Measurements from ENCODE around the gene ITGB5. TPM values are rescaled to one million over a fixed set of nuclear protein-coding genes. Genes with fewer than 3 reads are reported as not detected.

ITGB5 gene, protein sequence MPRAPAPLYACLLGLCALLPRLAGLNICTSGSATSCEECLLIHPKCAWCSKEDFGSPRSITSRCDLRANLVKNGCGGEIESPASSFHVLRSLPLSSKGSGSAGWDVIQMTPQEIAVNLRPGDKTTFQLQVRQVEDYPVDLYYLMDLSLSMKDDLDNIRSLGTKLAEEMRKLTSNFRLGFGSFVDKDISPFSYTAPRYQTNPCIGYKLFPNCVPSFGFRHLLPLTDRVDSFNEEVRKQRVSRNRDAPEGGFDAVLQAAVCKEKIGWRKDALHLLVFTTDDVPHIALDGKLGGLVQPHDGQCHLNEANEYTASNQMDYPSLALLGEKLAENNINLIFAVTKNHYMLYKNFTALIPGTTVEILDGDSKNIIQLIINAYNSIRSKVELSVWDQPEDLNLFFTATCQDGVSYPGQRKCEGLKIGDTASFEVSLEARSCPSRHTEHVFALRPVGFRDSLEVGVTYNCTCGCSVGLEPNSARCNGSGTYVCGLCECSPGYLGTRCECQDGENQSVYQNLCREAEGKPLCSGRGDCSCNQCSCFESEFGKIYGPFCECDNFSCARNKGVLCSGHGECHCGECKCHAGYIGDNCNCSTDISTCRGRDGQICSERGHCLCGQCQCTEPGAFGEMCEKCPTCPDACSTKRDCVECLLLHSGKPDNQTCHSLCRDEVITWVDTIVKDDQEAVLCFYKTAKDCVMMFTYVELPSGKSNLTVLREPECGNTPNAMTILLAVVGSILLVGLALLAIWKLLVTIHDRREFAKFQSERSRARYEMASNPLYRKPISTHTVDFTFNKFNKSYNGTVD
- total RNA-seq = 95.1 TPM
- long read RNA-seq, full-length matches to known transcripts = 310 of 389 reads
- long read RNA-seq, partial matches to known transcripts = 41 of 389 reads
- long read RNA-seq, other reads (novel, unspliced or antisense) = 38 of 389 reads

- H3K36me3 ChIP-seq = no peaks in the 10 kb centered on the region
- H3K9me3 ChIP-seq = no peaks in the 10 kb centered on the region
- H3K27me3 ChIP-seq = no peaks in the 10 kb centered on the region
- peaks cover 16% of the 10 kb centered on the region for H3K4me1 ChIP-seq
- H3K4me3 ChIP-seq = peak within 1 kb of the TSS; percentile 81
- peak; percentile 94 for ATAC-seq
- H3K27ac ChIP-seq = peak within 1 kb of the TSS; percentile 85
- DNase-seq = peak; percentile 92
- intact Hi-C loops (cut with DNase I) = no loop called here
- TF ChIP-seq, protein P1, sequence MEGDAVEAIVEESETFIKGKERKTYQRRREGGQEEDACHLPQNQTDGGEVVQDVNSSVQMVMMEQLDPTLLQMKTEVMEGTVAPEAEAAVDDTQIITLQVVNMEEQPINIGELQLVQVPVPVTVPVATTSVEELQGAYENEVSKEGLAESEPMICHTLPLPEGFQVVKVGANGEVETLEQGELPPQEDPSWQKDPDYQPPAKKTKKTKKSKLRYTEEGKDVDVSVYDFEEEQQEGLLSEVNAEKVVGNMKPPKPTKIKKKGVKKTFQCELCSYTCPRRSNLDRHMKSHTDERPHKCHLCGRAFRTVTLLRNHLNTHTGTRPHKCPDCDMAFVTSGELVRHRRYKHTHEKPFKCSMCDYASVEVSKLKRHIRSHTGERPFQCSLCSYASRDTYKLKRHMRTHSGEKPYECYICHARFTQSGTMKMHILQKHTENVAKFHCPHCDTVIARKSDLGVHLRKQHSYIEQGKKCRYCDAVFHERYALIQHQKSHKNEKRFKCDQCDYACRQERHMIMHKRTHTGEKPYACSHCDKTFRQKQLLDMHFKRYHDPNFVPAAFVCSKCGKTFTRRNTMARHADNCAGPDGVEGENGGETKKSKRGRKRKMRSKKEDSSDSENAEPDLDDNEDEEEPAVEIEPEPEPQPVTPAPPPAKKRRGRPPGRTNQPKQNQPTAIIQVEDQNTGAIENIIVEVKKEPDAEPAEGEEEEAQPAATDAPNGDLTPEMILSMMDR (IDR thresholded peaks at IDR 0.05) = no peak
Observed at GRCh38 chr3:124887177-124887931, at the start of gene ITGB5. Gene ITGB5 (minus strand): TSS chr3:124887365. CDS start chr3:124887000, 365 bp downstream.

DNA sequence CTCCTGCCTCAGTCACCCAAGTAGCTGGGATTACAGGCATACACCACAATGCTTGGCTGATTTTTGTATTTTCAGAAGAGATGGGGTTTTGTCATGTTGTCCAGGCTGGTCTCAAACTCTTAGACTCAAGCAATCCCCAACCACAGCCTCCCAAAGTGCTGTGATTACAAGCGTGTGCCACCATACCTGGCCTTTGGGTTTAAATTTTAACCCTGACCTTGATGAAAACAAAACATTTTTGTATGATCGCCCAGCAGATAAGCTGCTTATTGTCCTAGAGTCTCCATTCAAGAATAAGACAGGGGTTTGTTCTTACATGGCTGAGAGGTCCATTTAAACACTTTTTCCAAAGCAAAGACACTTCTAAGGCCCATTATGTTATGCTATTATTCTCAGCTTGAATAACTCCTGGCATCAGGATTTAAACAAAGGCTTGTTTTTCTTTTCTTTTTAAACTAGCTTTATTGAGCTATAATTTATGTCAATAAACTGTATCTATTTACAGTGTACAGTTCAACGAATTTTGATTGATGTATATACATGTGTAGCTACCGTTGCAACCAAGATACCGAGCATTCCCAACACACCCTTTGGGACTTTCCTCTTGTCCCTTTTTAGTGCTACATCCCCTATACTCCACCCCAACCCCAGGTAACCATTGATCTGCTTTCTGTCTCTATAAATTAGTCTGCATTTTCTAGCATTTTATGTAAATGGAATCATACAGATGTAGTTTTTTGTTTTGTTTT, 48.8 kb upstream of the ITGB5 start:
- H3K27ac ChIP-seq = no peak overlapping the region
- H3K36me3 ChIP-seq = no peaks in the 10 kb centered on the region
- H3K9me3 ChIP-seq = no peaks in the 10 kb centered on the region
- no peak overlapping the region for H3K4me3 ChIP-seq
- ATAC-seq (no peak), DNase-seq (no peak)
- H3K4me1 ChIP-seq = no peaks in the 10 kb centered on the region
- intact Hi-C loops (cut with DNase I) = loop anchor here (10.0 kb wide), 2 partner anchors 229 to 499 kb away; no protein-coding TSS in a partner anchor
- no peaks in the 10 kb centered on the region for H3K27me3 ChIP-seq
- TF ChIP-seq, protein P1 (IDR thresholded peaks at IDR 0.05) = no peak

DNA sequence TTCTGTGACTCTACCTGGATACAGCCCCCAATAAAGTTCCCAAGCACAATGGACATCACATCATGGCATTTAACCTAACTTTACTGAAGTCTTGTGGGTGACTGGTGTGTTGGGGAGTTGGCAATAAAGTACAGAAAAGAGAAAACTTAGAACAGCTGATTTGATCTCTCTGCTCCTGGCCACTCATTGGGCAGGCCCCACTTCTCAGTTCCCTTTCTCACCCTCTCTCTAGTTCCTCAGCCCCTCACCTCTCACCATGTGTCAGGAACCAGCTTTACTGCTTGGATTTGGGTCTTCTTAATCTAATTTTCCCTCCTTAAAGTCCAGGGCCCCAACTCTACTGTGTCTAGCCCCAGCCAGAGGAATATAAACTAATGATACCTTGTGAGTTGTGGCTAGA, 48.1 kb upstream of the ITGB5 start:
- no peak overlapping the region for H3K27ac ChIP-seq
- no peaks in the 10 kb centered on the region for H3K4me1 ChIP-seq
- H3K36me3 ChIP-seq = no peaks in the 10 kb centered on the region
- no peaks in the 10 kb centered on the region for H3K27me3 ChIP-seq
- intact Hi-C loops (cut with DNase I) = loop anchor here (10.0 kb wide), 2 partner anchors 230 to 500 kb away; no protein-coding TSS in a partner anchor
- DNase-seq (no peak), ATAC-seq (no peak)
- no peak overlapping the region for H3K4me3 ChIP-seq
- no peaks in the 10 kb centered on the region for H3K9me3 ChIP-seq
- TF ChIP-seq, protein P1 (IDR thresholded peaks at IDR 0.05) = no peak

DNA sequence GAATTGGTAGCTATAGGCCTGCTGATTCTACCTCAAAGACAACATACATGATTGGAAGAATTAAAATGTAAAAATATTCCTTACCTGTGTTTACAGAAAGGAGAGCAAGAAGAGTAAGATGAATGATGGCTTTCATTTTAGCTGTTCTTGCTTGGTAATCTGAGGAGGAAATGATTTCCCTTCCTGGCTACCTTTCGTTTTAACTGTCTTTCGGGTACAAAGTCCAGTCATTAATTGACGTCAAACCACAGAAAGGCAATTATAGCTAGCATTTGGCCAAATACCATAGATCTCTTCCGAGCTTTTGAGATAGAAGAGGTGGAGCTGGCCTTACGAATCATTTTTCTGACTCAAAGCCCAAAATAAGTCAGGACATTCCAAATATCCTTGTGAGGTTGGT, 47.4 kb upstream of the ITGB5 start, which contains the start of gene MUC13:
Gene MUC13 (minus strand): TSS at position 175 of the 400 bp plus-strand sequence. CDS start 39 bp downstream, at position 136.
- Histone ChIP-seq H3K27ac (no peak within 1 kb of the TSS), H3K4me1 (no peaks in the 10 kb centered on the region), H3K4me3 (no peak within 1 kb of the TSS), H3K27me3 (no peaks in the 10 kb centered on the region), H3K36me3 (no peaks in the 10 kb centered on the region), H3K9me3 (no peaks in the 10 kb centered on the region)
- DNase-seq = no peak
- no peak for ATAC-seq
- intact Hi-C loops (cut with DNase I) = loop anchor here (10.0 kb wide), 2 partner anchors 230 to 500 kb away; no protein-coding TSS in a partner anchor
- TF ChIP-seq, protein P1 (IDR thresholded peaks at IDR 0.05) = no peak
